Adipocyte (in vitro differentiated cells): ENCODE measurements around the gene LTA4H.

Experiments used
- DNase-seq: peaks from one replicate; pipeline ENCODE4 v3.0.0-alpha.2; 2015; ENCODE audit warnings: low read depth
- H3K27me3 ChIP-seq: replicated peaks from 2 replicates; pipeline ENCODE4 v1.7.0; 2013; ENCODE audit warnings: mild to moderate bottlenecking, low read length, moderate library complexity; ENCODE audit not compliant: control insufficient read depth, insufficient read depth
- H3K36me3 ChIP-seq: 2 replicates; pipeline ENCODE4 v1.7.0; 2013; ENCODE audit warnings: low read length, mild to moderate bottlenecking, moderate library complexity; ENCODE audit not compliant: control insufficient read depth, insufficient read depth, severe bottlenecking
- H3K4me1 ChIP-seq: 2 replicates; pipeline ENCODE4 v1.7.0; 2013; ENCODE audit warnings: mild to moderate bottlenecking, low read length, moderate library complexity; ENCODE audit not compliant: control insufficient read depth, insufficient read depth
- H3K4me3 ChIP-seq: 2 replicates; pipeline ENCODE4 v1.7.0; 2013; ENCODE audit warnings: mild to moderate bottlenecking, low read length, moderate library complexity
- H3K9ac ChIP-seq: 2 replicates; pipeline ENCODE4 v1.7.0; 2013; ENCODE audit warnings: mild to moderate bottlenecking, low read length, moderate library complexity
- H3K9me3 ChIP-seq: 2 replicates; pipeline ENCODE4 v1.7.0; 2013; ENCODE audit warnings: mild to moderate bottlenecking, low read length, moderate library complexity; ENCODE audit not compliant: control insufficient read depth

The LTA4H gene

DNA sequence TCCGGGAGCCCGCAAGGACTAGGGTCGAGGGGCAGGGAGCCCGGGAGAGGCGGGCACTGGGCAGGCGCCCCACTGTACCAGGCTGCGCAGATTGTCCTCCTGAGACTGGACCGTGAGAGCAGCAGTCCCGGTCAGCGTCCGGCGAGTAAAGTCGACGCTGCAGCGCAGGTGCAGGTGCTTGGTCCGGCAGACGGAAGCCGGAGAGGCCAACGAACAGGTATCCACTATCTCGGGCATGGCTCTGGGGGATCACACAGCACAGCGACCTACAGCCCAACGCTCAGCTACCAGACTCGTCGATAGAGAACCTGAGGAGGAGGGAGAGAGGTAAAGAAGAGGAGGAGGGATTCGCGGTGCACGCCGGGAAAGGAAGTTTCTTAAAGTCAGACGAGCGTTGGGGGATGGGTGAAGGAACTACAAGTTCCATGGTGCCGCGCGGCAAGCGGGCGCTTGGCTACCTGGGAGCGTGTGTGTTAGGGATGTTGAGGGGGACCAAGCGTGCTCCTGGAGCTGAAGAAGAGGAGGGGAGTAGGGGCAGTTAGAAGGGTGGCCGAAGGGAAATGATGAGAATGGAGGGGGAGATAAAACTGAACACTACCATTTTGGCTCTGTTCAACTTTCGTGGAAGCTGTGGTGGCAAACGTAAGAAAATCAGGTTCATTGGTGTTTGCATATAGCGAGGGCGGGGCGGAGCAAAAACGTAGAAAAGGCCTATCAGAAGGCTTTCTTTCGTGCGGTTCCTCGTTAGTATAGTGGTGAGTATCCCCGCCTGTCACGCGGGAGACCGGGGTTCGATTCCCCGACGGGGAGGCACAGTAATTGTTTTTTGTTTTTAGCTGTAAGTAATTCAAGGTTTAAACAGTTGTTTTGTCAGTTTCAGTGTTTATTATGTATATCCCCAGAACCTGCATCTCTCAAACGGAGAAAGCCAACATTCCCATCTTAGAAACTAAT lies at the start of gene LTA4H:
Gene LTA4H (minus strand): TSS at position 305 of the 954 bp plus-strand sequence. CDS start 68 bp downstream, at position 237.
- no peaks in the 10 kb centered on the region for H3K27me3 ChIP-seq
- H3K4me1 ChIP-seq: peaks cover 10% of the 10 kb centered on the region
- H3K9ac ChIP-seq: peak within 1 kb of the TSS; percentile 88
- DNase-seq: peak; percentile 100
- no peaks in the 10 kb centered on the region for H3K9me3 ChIP-seq
- H3K36me3 ChIP-seq: no peaks in the 10 kb centered on the region
- H3K4me3 ChIP-seq: peak within 1 kb of the TSS; percentile 95

DNA sequence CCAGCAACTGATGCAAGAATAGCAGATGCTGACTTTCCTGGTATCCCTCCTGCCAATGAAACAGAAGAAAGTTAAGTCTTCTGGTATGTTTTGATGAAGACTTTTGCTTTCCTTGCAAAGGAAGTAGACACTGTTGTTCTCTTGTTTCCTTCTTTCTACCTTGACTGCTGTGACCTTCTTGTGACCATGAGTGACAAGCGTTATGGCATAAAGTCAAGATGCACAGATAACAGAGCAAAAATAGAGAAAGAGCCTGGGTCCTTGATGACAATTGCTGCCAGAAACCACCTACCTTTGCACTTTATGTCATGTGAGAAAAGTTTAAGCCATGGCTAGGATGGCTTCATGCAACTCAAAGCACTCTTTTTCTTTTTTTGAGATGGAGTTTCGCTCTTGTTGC lies 49.2 kb upstream of the LTA4H start:
- Histone ChIP-seq H3K4me1 (no peaks in the 10 kb centered on the region), H3K9me3 (peaks cover 4% of the 10 kb centered on the region), H3K36me3 (no peaks in the 10 kb centered on the region), H3K4me3 (no peak overlapping the region), H3K9ac (no peak overlapping the region), H3K27me3 (no peaks in the 10 kb centered on the region)
- peak; percentile 22 for DNase-seq

DNA sequence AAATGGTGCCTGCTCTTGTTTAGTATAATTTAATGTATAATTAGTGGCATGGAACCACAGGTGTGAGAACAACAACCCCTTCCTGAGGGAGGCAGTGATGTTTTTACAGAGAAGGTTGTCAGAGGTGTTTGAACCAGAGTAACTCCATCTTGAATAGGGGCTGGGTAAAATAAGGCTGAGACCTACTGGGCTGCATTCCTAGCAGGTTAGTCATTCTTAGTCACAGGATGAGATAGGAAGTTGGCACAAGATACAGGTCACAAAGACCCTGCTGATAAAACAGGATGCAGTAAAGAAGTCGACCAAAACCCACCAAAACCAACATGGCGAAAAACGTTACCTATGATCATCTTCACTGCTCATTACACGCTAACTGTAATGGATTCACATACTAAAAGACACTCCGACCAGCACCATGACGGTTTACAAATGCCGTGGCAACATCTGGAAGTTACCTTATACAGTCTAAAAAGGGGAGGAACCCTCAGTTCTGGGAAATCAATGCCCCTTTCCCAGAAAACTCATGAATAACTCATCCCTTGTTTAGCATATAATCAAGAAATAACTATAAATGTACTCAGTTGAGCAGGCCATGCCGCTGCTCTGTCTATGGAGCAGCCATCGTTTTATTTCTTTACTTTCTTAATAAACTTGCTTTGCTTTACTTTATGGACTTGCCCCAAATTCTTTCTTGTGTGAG lies 47.8 kb upstream of the LTA4H start:
- Histone ChIP-seq H3K9ac (no peak overlapping the region), H3K4me3 (no peak overlapping the region), H3K9me3 (peaks cover 4% of the 10 kb centered on the region), H3K36me3 (no peaks in the 10 kb centered on the region), H3K27me3 (no peaks in the 10 kb centered on the region), H3K4me1 (no peaks in the 10 kb centered on the region)
- no peak for DNase-seq

DNA sequence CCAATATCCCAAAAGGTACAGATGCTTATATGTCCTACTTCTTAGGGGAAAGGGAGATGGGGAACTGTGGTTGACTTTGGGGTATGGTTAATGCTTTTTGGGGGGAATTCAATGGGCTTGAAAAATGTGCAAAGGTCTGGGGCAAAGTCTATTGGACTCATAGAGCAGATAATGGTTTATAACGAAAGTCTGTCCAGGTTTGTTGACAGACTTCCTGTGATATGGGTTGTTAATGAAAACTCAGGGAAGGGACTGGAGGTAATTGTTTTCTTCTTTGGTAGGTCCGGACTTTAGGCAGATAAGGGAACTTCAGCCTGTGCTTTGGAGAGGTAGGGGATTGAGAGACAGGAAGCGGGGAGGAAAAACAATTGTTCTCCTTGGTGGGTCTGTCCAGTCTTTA lies 46.2 kb upstream of the LTA4H start:
- Histone ChIP-seq H3K27me3 (no peaks in the 10 kb centered on the region), H3K9me3 (peaks cover 4% of the 10 kb centered on the region), H3K4me3 (no peak overlapping the region), H3K9ac (no peak overlapping the region), H3K4me1 (no peaks in the 10 kb centered on the region), H3K36me3 (no peaks in the 10 kb centered on the region)
- DNase-seq: no peak

DNA sequence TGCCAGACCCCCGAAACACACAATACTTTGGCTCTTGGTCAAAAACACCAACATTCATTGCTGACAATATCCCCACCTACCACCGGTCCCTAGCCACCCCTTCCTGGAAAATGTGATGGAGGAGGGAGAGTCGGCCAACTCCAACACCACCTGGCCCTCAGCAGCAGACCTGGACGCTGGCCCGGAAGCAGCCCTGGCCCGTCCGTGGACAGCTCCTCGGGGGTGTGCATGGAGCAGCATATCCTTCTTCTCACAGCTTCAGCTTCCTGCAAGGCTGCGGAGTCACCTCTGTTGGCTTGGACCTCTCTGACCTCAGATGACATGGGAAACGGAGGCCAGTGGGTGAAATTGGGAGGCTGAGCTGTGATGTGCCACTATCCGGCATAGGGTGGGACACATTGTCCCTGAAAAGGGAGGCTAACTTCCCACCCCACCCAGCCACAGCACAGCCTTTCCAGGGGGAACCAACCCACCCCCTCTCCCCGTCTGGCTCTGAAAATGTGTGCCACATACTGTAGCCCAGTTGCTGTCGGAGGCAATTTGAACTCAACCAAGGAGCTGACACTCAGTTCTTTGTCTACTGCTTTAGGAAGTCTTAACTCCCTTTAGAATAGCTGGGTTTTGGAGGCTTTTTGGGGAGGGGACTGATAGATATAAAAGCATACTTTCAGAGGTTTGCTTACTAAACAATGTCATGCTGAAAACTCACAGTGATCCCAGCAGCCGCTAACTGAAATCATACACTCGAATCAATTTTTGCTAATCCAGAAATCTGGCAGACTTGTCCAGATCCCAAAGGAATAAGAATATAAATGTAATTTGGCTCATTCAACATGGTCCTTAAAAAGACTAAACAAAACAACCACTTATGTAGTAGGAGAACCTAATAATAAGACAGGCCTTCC lies 43.1 kb upstream of the LTA4H start:
- H3K4me1 ChIP-seq: no peaks in the 10 kb centered on the region
- no peaks in the 10 kb centered on the region for H3K9me3 ChIP-seq
- H3K4me3 ChIP-seq: no peak overlapping the region
- H3K36me3 ChIP-seq: no peaks in the 10 kb centered on the region
- H3K9ac ChIP-seq: no peak overlapping the region
- DNase-seq: no peak
- H3K27me3 ChIP-seq: no peaks in the 10 kb centered on the region

DNA sequence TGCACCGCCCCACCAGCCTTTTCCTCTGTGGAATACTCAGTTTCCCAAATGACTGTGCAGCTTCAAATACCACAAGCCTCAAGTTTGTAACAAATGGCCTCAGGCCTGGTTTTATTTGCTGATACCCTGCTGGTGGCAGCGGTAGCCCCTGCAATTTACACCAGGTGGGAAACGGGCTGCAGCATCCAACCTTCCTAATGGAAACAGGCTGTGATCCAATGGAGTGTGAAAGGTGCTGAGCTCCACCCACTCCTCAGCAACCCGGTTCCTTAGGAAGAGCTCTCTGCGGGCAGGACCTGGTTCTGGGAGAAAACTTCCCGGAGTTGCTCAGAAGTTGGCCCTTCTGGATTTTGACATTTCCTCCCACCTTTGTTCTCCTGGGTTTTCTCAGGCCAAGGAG lies 41.7 kb upstream of the LTA4H start:
- Histone ChIP-seq H3K9me3 (no peaks in the 10 kb centered on the region), H3K9ac (no peak overlapping the region), H3K4me3 (no peak overlapping the region), H3K4me1 (no peaks in the 10 kb centered on the region), H3K27me3 (no peaks in the 10 kb centered on the region), H3K36me3 (no peaks in the 10 kb centered on the region)
- no peak for DNase-seq

DNA sequence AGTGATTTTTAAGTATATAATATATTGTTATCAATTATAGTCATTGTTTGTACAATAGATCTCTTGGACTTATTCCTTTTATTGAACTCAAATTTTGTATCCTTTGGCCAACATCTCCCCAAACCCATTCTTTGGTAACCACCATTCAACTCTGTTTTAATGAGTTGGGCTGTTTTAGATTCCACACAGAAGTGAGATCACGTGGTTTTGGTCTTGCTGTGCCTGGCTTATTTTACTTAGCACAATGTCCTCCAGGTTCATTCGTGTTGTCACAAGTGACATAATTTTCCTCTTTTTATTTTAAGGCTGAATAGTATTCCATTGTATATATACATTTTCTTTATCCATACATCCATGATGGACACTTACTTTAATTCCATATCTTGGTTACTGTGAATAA lies 40.2 kb upstream of the LTA4H start:
- no peaks in the 10 kb centered on the region for H3K4me1 ChIP-seq
- no peaks in the 10 kb centered on the region for H3K36me3 ChIP-seq
- no peak overlapping the region for H3K4me3 ChIP-seq
- no peak overlapping the region for H3K9ac ChIP-seq
- no peaks in the 10 kb centered on the region for H3K9me3 ChIP-seq
- DNase-seq: no peak
- no peaks in the 10 kb centered on the region for H3K27me3 ChIP-seq

DNA sequence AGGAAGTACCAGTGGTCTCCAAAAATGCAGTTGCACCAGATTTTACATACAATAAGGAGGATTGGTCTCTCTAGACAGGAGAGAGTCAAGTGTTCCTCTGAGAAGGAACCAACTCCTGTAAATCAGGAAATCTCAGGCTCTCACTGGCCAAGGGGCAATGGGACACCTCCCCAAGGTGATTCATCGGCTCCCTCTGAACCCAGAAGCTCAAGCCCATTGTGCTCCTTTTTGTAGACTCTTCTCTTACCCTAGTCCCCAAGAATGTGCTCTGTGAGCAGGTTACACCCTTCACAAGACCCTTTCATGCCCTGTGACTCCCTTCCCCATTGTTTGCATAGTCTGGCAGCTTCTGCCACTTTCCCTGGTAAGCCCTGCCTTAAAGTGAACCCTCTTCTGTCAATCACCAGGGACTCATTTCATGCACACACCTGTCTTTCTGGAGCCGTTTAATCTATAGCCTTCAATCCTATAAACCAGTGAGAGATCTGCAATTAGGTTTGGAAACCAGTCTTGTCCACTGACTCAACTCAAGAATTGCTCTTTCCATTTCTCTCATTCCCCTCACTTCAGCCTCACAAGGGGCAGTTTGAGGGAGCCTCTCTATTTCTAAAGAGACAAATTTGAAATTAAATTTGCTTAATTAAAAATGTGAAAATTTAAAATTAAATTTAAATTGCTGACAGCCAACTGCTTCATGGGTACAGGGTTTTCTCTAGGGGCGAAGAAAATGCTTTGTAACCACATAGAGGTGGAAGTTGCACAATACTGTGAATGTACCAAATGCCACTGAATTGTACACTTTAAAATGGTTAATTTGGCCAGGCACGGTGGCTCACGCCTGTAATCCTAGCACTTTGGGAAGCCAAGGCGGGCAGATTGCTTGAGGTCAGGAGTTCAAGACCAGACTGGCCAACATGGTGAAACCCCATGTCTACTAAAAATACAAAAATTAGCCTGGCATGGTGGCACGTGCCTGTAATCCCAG lies 38.3 kb upstream of the LTA4H start:
- no peak overlapping the region for H3K4me3 ChIP-seq
- no peaks in the 10 kb centered on the region for H3K36me3 ChIP-seq
- no peaks in the 10 kb centered on the region for H3K27me3 ChIP-seq
- peak; percentile 8 for DNase-seq
- no peaks in the 10 kb centered on the region for H3K4me1 ChIP-seq
- no peak overlapping the region for H3K9ac ChIP-seq
- no peaks in the 10 kb centered on the region for H3K9me3 ChIP-seq

DNA sequence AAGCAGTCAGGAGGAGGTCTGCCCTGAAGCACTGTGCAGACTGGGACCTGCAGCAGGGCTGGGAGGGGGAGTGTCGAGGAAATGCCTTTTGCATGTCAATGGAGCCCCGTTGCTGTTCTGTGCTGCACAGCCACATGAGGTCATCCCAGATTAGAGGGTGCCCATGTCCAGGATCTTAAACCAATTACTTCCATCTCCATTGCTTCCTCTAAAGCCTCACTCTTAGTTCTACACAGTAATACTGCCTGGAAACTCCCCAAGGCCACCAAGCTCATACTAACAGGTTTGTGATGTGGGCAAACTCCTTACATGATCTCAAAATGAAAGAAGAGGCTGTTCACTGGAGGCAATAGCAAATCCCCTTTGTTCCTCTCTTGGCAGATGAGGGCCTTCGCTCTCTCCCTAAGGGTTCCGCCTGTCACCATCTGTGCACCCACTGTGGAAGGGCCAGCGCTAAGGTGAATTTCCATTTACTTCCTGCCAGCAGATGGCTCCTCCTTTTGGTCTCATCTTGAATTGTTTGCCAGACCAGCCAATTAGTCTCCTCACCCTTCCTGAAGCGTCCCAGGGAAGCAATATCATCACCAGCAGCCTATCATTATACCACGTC lies 35.4 kb upstream of the LTA4H start:
- DNase-seq: no peak
- H3K36me3 ChIP-seq: no peaks in the 10 kb centered on the region
- H3K4me1 ChIP-seq: no peaks in the 10 kb centered on the region
- no peak overlapping the region for H3K9ac ChIP-seq
- H3K4me3 ChIP-seq: no peak overlapping the region
- H3K27me3 ChIP-seq: no peaks in the 10 kb centered on the region
- H3K9me3 ChIP-seq: no peaks in the 10 kb centered on the region
